HG02973 (cell line): ENCODE results near the gene CUX1.

ENCODE experiments used
- ATAC-seq: cut with Tn5 transposase; IDR thresholded peaks from one replicate; pipeline ENCODE4 v1.9.1; 2021; ENCODE audit warnings: moderate library complexity; ENCODE audit not compliant: unreplicated experiment

CUX1 gene

GRCh38 chr7:102065226-102065625, 247.8 kb downstream of the CUX1 start:
- no peak for ATAC-seq

GRCh38 chr7:102066476-102066875, 249.1 kb downstream of the CUX1 start:
- ATAC-seq, result no peak

DNA sequence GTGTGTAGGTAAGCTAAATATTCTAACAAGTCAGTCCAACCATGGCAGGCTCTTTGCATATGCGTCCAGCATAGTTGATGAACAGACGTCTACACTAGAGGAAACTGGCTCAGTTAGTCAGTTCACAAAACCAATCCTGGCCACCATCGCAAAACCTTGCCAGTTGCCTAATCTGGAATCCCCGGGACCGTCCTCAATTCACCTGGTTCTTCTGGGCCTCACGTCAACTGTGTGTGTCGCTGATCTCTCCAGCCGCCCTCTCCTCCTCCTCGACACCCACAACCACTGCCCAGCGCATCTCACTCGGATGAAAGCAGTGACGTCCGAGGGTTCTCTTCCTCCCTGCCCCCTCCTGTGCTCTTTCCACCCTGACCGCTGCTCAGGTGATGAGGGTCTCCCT, 251.4 kb downstream of the CUX1 start:
- ATAC-seq, result no peak

DNA sequence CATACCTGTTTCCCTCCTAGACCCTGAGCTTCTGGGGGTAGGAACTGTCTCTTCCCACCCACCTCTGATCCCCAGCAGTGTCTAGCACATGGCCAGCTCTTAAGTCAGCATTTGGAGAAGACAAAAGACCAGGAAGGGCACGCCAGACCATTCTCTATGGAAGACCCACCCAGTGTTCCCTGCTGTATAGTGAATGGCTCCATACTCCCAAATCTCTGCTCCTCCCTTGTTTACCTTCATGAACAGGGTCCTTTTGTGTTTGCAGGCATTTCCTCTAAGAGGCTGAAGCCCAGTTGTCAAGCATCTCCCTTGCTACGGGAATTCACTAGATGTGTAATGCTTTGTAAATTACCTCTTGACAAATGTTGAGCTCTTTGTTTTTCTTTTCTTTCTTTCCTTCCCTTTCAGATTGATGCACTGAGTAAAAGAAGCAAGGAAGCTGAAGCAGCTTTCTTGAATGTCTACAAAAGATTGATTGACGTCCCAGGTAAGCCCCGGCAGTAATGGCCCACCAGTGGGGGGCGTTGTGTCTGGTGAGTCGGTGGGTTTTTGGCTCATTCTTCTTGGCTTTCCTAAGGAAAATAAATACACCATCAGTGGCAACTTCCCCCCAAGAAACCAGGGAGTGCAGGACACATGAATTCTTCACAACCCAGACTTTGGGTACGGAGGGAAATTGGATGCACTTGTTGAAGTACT, 252.7 kb downstream of the CUX1 start:
- ATAC-seq, result no peak

DNA sequence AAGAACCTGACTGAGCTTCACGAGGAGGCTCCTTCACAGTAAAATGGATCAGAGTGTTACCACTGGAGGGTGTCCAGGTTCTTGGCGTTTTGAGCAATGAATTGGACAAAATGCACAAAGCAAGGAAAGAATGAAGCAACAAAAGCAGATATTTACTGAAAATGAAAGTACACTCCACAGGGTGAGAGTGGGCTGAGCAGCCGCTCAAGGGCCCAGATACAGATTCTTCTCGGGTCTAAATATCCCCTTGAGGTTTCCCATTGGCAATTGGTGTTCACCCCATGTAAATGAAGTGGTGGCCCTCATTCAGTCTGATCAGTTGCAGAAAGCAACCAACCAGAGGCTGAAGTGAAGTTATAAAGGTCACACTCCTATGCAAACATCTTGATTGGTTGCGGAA, 254.6 kb downstream of the CUX1 start:
- ATAC-seq, result no peak

DNA sequence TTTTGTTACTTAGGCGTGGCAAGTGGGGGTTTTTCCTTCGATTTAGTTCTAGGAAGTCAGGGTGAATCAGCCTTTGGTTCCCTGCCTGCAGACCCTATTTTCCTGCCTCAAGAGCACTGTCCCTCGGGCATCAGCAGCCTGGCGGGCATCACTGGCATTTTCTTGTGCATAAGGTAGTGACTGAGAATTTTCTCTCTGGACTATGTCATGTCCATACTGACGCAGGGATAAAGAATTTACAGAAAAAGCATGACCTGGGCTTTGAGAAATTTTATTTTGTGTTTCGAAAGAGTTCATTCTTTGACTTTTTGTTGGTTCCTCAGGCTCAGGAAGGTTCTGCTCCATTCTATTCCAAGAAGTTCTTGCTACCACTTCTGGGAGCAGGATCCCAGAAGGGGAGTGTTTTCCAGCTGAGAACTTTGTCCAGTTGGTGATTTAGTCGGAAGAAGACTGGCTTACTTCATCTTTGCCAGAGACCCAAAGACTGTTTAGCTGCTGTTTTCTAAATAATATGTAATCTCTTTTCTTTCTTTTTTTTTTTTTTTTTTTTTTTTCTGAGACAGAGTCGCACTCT, 255.3 kb downstream of the CUX1 start:
- ATAC-seq, result no peak

- no peak for ATAC-seq
These were observed 256.8 kb downstream of the CUX1 start for GRCh38 chr7:102073931-102074880.

DNA sequence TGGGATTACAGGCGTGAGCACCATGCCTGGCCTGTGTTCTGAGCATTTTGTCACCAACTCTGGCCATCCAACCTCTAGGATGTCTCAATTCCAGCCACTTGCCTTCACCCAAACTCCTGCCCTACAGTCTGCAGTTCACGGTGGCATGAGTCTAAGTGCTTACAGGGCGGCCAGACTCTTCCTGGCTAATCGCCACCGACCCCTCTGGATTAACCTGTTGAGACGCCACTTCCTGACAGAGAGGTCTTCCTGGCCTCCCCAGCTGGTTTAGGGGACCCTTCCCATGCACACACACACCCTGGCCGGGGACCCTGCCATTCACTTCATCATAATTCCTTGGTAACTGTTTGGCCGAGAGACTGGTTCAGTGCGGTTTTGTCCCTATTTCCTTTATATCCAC, 257.7 kb downstream of the CUX1 start:
- no peak for ATAC-seq

DNA sequence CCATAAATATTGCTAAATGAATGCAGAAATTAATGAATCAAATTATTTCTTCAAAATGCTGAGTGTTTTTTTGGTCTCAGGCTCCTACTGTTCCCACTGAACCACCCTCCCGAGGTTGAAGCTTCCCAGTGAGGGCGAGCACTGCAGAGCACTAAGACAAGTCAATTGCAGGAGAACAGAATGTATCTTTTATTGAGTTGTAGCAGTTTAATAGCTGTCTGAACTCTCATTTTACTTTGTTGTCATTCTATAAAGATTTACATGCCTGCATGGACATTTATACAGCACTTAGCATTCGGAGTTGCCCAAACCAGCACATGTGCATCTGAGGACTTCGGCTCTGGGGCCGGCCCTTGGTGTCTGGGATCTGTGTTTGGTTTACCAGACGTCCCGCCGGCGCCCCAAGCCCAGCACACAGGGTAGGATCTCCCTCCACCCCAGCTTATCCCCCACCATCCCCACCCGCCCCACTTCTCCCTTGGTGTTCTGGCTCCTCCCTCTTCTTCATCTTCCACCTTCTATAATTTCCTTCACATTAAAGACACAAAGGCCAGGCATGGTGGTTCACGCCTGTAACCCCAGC, 258.2 kb downstream of the CUX1 start:
- no peak for ATAC-seq

DNA sequence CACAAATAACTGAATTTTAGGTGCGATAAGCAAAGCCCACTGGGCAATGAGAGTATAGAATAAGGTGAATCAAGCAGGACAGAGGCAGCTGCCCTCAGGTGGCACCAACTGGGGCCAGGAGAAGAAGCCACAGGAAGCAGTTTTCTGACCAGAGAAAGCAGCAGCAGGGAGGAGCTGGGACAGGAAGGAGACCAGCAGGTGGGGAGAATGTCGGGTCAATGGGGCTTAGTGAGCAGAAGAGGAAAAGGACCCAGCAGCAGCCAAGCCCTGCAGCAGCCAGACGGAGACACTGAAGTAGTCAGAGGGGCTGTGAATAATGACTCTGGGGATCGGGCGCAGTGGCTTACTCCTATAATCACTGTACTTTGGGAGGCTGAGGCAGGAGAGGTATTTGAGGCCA, 259.7 kb downstream of the CUX1 start:
- ATAC-seq, result no peak

DNA sequence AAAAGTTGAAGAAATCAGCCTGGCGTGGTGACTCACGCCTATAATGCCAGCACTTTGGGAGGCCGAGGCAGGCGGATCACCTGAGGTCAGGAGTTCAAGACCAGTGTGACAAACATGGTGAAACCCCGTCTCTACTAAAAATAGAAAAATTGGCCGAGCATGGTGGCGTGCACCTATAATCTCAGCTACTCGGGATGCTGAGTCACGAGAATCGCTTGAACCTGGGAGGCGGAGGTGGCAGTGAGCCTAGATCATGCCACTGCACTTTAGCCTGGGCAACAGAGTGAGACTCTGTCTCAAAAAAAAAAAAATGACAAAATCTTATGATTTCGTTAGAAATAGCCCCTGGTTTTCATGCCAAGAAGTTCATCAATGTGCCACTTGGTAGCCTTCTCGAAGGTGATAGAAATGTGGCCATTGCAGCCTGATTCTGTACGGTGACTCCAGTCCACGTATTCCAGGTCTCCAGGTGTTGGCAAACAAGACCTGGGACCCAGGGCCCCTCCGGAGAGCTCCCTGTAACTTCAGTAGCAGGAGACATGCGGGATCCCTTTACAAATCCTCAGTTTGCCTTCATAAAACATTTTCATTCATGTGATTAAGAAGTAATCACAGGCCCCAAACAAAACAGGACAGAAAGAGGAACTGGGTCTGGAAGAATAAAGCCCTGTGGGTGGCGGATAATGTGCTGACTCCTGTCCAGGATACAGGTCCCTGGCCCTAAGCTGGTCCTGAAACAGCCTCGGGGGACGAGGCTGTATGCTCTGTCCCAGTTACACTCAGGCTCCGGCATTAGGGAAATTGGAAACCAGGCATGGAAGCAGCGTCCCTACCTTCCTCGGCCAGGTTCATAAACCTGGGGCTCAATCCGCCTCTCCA, 262.0 kb downstream of the CUX1 start:
- no peak for ATAC-seq

- ATAC-seq, result no peak
These were observed 262.6 kb downstream of the CUX1 start for GRCh38 chr7:102080019-102080433.

DNA sequence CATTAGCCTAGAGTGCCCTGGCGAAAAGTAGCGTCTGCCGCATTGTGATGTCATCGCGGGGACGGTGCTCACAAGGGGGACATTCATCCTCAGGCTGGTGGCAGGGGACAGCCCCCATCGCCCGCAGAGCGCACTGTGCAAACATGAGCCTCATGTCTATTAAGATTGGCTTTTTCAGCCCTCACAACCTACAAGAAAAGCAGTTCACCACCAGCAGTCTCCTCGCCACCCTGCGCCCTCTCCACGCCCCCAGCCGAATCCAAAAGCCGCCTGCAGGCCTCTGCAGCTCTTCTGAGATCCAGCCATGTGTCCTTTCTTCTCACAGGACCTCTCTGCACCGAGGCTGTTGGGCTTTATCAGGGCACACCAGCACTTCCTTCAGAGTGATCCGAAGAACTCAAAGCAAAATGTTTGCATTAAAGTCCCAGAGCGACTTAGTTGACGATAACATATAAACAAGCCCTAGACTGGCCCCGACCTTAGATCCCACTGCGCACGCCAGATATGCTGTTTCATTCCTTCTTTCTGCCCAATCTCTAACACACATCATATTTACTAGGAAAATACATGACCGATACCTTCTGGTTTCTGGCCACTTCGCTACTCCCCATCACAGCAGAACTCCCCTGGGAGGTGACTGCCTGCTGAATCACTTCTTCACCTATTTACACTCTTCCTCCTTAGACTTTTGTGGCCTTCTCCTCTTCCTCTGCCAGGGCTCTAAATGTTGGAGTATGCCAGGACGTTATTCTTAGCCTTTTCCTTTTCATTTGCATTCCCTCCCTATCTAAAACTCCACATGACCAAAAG, 263.2 kb downstream of the CUX1 start:
- ATAC-seq, result no peak

- no peak for ATAC-seq
These were observed 263.8 kb downstream of the CUX1 start for GRCh38 chr7:102081244-102081627.

GRCh38 chr7:102082693-102083368, 265.4 kb downstream of the CUX1 start:
- no peak for ATAC-seq

DNA sequence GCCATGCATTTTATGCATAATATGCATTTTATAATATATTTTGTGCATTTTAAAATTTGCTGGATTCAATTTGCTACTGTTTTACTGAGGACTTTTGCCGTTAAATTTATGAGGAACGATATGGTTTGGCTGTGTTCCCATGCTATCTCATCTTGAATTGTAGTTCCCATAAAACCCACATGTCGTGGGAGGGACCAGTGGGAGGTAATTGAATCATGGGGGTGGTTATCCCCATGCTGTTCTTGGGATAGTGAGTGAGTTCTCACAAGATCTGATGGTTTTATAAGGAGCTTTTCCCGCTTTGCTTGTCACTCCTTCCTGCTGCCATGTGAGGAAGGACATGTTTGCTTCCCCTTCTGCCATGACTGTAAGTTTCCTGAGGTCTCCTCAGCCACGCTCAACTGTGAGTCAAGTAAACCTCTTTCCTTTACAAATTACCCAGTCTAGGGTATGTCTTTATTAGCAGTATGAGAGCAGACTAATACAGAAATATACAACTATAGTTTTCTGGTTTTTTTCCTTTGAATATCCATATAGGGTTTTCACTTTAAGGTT, 267.9 kb downstream of the CUX1 start:
- ATAC-seq, result no peak

- no peak for ATAC-seq
These were observed 272.0 kb downstream of the CUX1 start for GRCh38 chr7:102089175-102090098.
